Suprapubic skin (tissue), 4 donors: ENCODE results near the gene MEIS1. TPM values are rescaled to one million over a fixed set of nuclear protein-coding genes. Genes with fewer than 3 reads are reported as not detected.

Experiments used
- DNase-seq, 2 donors: peaks; one replicate each; pipeline ENCODE4 v3.0.0-alpha.2; 2019; ENCODE audit warnings: low spot score in 2 of 2
- H3K27ac ChIP-seq: fragments of 200-600 bp; sonication (generic); one replicate; pipeline ENCODE4 v1.5.1; 2019
- H3K27me3 ChIP-seq: fragments of 200-600 bp; sonication (generic); one replicate; pipeline ENCODE4 v1.5.1; 2019
- H3K36me3 ChIP-seq: fragments of 200-600 bp; sonication (generic); one replicate; pipeline ENCODE4 v1.5.1; 2019
- H3K4me1 ChIP-seq: fragments of 200-600 bp; sonication (generic); one replicate; pipeline ENCODE4 v1.5.1; 2019
- H3K4me3 ChIP-seq: fragments of 200-600 bp; sonication (generic); one replicate; pipeline ENCODE4 v1.5.1; 2019; ENCODE audit warnings: mild to moderate bottlenecking
- H3K9me3 ChIP-seq: fragments of 200-600 bp; sonication (generic); one replicate; pipeline ENCODE4 v1.5.1; 2019
- CTCF ChIP-seq, 2 donors: fragments of 200-600 bp in 1 of 2; fragments of 450-650 bp in 1 of 2; sonication (generic) in 1 of 2; IDR thresholded peaks; one replicate each; pipeline ENCODE4 v1.5.1; 2016 to 2019; ENCODE audit warnings: antibody characterized with exemption in 2 of 2, mild to moderate bottlenecking in 1 of 2, moderate library complexity in 1 of 2
- EP300 ChIP-seq: sonication (generic); formaldehyde crosslinking; IDR thresholded peaks from one replicate; pipeline ENCODE4 v1.6.1; 2017; ENCODE audit warnings: antibody characterized with exemption
- POLR2A ChIP-seq, 2 donors: fragments of 450-650 bp; IDR thresholded peaks; one replicate each; pipeline ENCODE4 v1.6.1; 2017; ENCODE audit warnings: antibody characterized with exemption in 2 of 2, mild to moderate bottlenecking in 2 of 2, moderate library complexity in 2 of 2
- POLR2AphosphoS5 ChIP-seq, 3 donors: sonication (generic); formaldehyde crosslinking; IDR thresholded peaks; one replicate each; pipeline ENCODE4 v1.6.1; 2017; ENCODE audit warnings: antibody characterized with exemption in 3 of 3
- WGBS: methylation state at CpG from one replicate; pipeline ENCODE4 v1.1.5; 2018; 5-methylcytosine and 5-hydroxymethylcytosine counted together
- total RNA-seq, 4 donors: library from RNA; depleted of rRNA; stranded (reverse); fragments of >200 nt; gene quantifications; one replicate each; pipeline ENCODE4 v1.1.0, GENCODE V29; 2016

MEIS1 gene
- total RNA-seq, 4 donors from 2014 or later: 12.7 to 28.0 (median 20.3) TPM

- Histone ChIP-seq H3K36me3 (no peaks in the 10 kb centered on the region), H3K9me3 (no peaks in the 10 kb centered on the region), H3K27ac (no peak overlapping the region), H3K4me3 (no peak overlapping the region), H3K4me1 (no peaks in the 10 kb centered on the region), H3K27me3 (no peaks in the 10 kb centered on the region)
- no peak for DNase-seq
- WGBS: 46% methylated on average over 4 of the region's 4 CpGs
- TF ChIP-seq CTCF (IDR thresholded peaks at IDR 0.05) (no peak), EP300 (no peak), POLR2AphosphoS5 (IDR thresholded peaks at IDR 0.05) (no peak), POLR2A (IDR thresholded peaks at IDR 0.05) (no peak)
Measured at GRCh38 chr2:66601624-66602023, 166.7 kb downstream of the MEIS1 start.

- no peak for TF ChIP-seq EP300
- no peak for TF ChIP-seq POLR2A (IDR thresholded peaks at IDR 0.05)
- no peak for TF ChIP-seq CTCF (IDR thresholded peaks at IDR 0.05)
- TF ChIP-seq POLR2AphosphoS5 (IDR thresholded peaks at IDR 0.05): no peak
- no peak for DNase-seq
- no peaks in the 10 kb centered on the region for H3K4me1 ChIP-seq
- H3K27me3 ChIP-seq: no peaks in the 10 kb centered on the region
- H3K36me3 ChIP-seq: no peaks in the 10 kb centered on the region
- H3K4me3 ChIP-seq: no peak overlapping the region
- H3K27ac ChIP-seq: no peak overlapping the region
- no peaks in the 10 kb centered on the region for H3K9me3 ChIP-seq
Measured at GRCh38 chr2:66602341-66602740, 167.4 kb downstream of the MEIS1 start.

- Histone ChIP-seq H3K27ac (no peak overlapping the region), H3K27me3 (no peaks in the 10 kb centered on the region)
- WGBS: 75% methylated on average over 2 of the region's 2 CpGs
Measured at GRCh38 chr2:66604326-66604725, 169.4 kb downstream of the MEIS1 start.

GRCh38 chr2:66604976-66605375 is 170.1 kb downstream of the MEIS1 start:
- H3K27ac ChIP-seq: no peak overlapping the region
- H3K27me3 ChIP-seq: no peaks in the 10 kb centered on the region
- no peak for DNase-seq
- no peaks in the 10 kb centered on the region for H3K36me3 ChIP-seq
- no peak for TF ChIP-seq POLR2A (IDR thresholded peaks at IDR 0.05)
- no peak for TF ChIP-seq EP300
- no peak for TF ChIP-seq CTCF (IDR thresholded peaks at IDR 0.05)
- TF ChIP-seq POLR2AphosphoS5 (IDR thresholded peaks at IDR 0.05): no peak
- no peaks in the 10 kb centered on the region for H3K9me3 ChIP-seq
- H3K4me3 ChIP-seq: no peak overlapping the region
- H3K4me1 ChIP-seq: no peaks in the 10 kb centered on the region
- WGBS: 93% methylated on average over 7 of the region's 7 CpGs

More at GRCh38 chr2:66604326-66604725, 169.4 kb downstream of the MEIS1 start:
- H3K36me3 ChIP-seq: no peaks in the 10 kb centered on the region
- no peak for DNase-seq
- H3K4me1 ChIP-seq: no peaks in the 10 kb centered on the region
- no peak overlapping the region for H3K4me3 ChIP-seq
- H3K9me3 ChIP-seq: no peaks in the 10 kb centered on the region
- TF ChIP-seq POLR2AphosphoS5 (IDR thresholded peaks at IDR 0.05) (no peak), POLR2A (IDR thresholded peaks at IDR 0.05) (no peak), EP300 (no peak)

- no peak overlapping the region for H3K4me3 ChIP-seq
- H3K36me3 ChIP-seq: no peaks in the 10 kb centered on the region
- no peaks in the 10 kb centered on the region for H3K27me3 ChIP-seq
- H3K9me3 ChIP-seq: no peaks in the 10 kb centered on the region
- no peak for DNase-seq
- no peak for TF ChIP-seq POLR2AphosphoS5 (IDR thresholded peaks at IDR 0.05)
- TF ChIP-seq POLR2A (IDR thresholded peaks at IDR 0.05): no peak
- TF ChIP-seq CTCF (IDR thresholded peaks at IDR 0.05): no peak
- TF ChIP-seq EP300: no peak
- H3K27ac ChIP-seq: no peak overlapping the region
- H3K4me1 ChIP-seq: no peaks in the 10 kb centered on the region
- WGBS: 96% methylated on average over 4 of the region's 4 CpGs
Measured at GRCh38 chr2:66607152-66607551, 172.2 kb downstream of the MEIS1 start.
